Measurements from ENCODE around the gene TOB1.

The TOB1 gene

GRCh38 chr17:50841277-50841948 lies 24.7 kb downstream of the TOB1 start:
- no peak for DNase-seq (ENCODE audit: low read depth)
- H3K9me3 ChIP-seq (ENCODE audit: control insufficient read depth, low read length), result no peaks in the 10 kb centered on the region
- no peak overlapping the region for H3K4me3 ChIP-seq (ENCODE audit: low read length)
- H3K4me1 ChIP-seq (ENCODE audit: control insufficient read depth, insufficient read depth, low read length), result peaks cover 10% of the 10 kb centered on the region
- peaks cover 7% of the 10 kb centered on the region for H3K27me3 ChIP-seq (replicated peaks; ENCODE audit: control insufficient read depth, insufficient read depth, low read length)
- H3K9ac ChIP-seq (ENCODE audit: low read length), result no peak overlapping the region
- H3K36me3 ChIP-seq (ENCODE audit: control insufficient read depth, insufficient read depth, low read length, severe bottlenecking), result no peaks in the 10 kb centered on the region

GRCh38 chr17:50840311-50840851 lies 25.8 kb downstream of the TOB1 start:
- H3K27me3 ChIP-seq (replicated peaks; ENCODE audit: control insufficient read depth, insufficient read depth, low read length), result peaks cover 11% of the 10 kb centered on the region
- H3K4me3 ChIP-seq (ENCODE audit: low read length), result no peak overlapping the region
- no peaks in the 10 kb centered on the region for H3K9me3 ChIP-seq (ENCODE audit: control insufficient read depth, low read length)
- H3K36me3 ChIP-seq (ENCODE audit: control insufficient read depth, insufficient read depth, low read length, severe bottlenecking), result no peaks in the 10 kb centered on the region
- peaks cover 6% of the 10 kb centered on the region for H3K4me1 ChIP-seq (ENCODE audit: control insufficient read depth, insufficient read depth, low read length)
- no peak overlapping the region for H3K9ac ChIP-seq (ENCODE audit: low read length)
- DNase-seq (ENCODE audit: low read depth), result no peak

GRCh38 chr17:50839591-50840310 lies 26.4 kb downstream of the TOB1 start:
- no peak for DNase-seq (ENCODE audit: low read depth)
- peaks cover 15% of the 10 kb centered on the region for H3K27me3 ChIP-seq (replicated peaks; ENCODE audit: control insufficient read depth, insufficient read depth, low read length)
- H3K9me3 ChIP-seq (ENCODE audit: control insufficient read depth, low read length), result no peaks in the 10 kb centered on the region
- peaks cover 5% of the 10 kb centered on the region for H3K4me1 ChIP-seq (ENCODE audit: control insufficient read depth, insufficient read depth, low read length)
- no peak overlapping the region for H3K4me3 ChIP-seq (ENCODE audit: low read length)
- no peaks in the 10 kb centered on the region for H3K36me3 ChIP-seq (ENCODE audit: control insufficient read depth, insufficient read depth, low read length, severe bottlenecking)
- no peak overlapping the region for H3K9ac ChIP-seq (ENCODE audit: low read length)

- no peak for DNase-seq (ENCODE audit: low read depth)
- Histone ChIP-seq H3K9me3 (ENCODE audit: control insufficient read depth, low read length) (no peaks in the 10 kb centered on the region), H3K9ac (ENCODE audit: low read length) (no peak overlapping the region), H3K4me3 (ENCODE audit: low read length) (no peak overlapping the region), H3K4me1 (ENCODE audit: control insufficient read depth, insufficient read depth, low read length) (peaks cover 5% of the 10 kb centered on the region), H3K27me3 (replicated peaks; ENCODE audit: control insufficient read depth, insufficient read depth, low read length) (peaks cover 29% of the 10 kb centered on the region), H3K36me3 (ENCODE audit: control insufficient read depth, insufficient read depth, low read length, severe bottlenecking) (no peaks in the 10 kb centered on the region)
Measured at GRCh38 chr17:50837980-50838954, 27.9 kb downstream of the TOB1 start.

- no peak overlapping the region for H3K9ac ChIP-seq (ENCODE audit: low read length)
- H3K4me1 ChIP-seq (ENCODE audit: control insufficient read depth, insufficient read depth, low read length), result peaks cover 5% of the 10 kb centered on the region
- H3K36me3 ChIP-seq (ENCODE audit: control insufficient read depth, insufficient read depth, low read length, severe bottlenecking), result no peaks in the 10 kb centered on the region
- peaks cover 35% of the 10 kb centered on the region for H3K27me3 ChIP-seq (replicated peaks; ENCODE audit: control insufficient read depth, insufficient read depth, low read length)
- DNase-seq (ENCODE audit: low read depth), result no peak
- H3K4me3 ChIP-seq (ENCODE audit: low read length), result no peak overlapping the region
- H3K9me3 ChIP-seq (ENCODE audit: control insufficient read depth, low read length), result no peaks in the 10 kb centered on the region
Measured at GRCh38 chr17:50837286-50837979, 28.7 kb downstream of the TOB1 start.

- H3K9me3 ChIP-seq (ENCODE audit: control insufficient read depth, low read length), result no peaks in the 10 kb centered on the region
- peaks cover 35% of the 10 kb centered on the region for H3K27me3 ChIP-seq (replicated peaks; ENCODE audit: control insufficient read depth, insufficient read depth, low read length)
- no peak overlapping the region for H3K4me3 ChIP-seq (ENCODE audit: low read length)
- peaks cover 5% of the 10 kb centered on the region for H3K4me1 ChIP-seq (ENCODE audit: control insufficient read depth, insufficient read depth, low read length)
- no peak overlapping the region for H3K9ac ChIP-seq (ENCODE audit: low read length)
- no peaks in the 10 kb centered on the region for H3K36me3 ChIP-seq (ENCODE audit: control insufficient read depth, insufficient read depth, low read length, severe bottlenecking)
- DNase-seq (ENCODE audit: low read depth), result no peak
Measured at GRCh38 chr17:50836826-50837225, 29.3 kb downstream of the TOB1 start.

GRCh38 chr17:50835301-50836234 lies 30.6 kb downstream of the TOB1 start, which contains the start of gene WFIKKN2:
TSS of gene WFIKKN2 (plus strand) at chr17:50835586. CDS start at chr17:50835938, 352 bp downstream.
- H3K4me1 ChIP-seq (ENCODE audit: control insufficient read depth, insufficient read depth, low read length), result peaks cover 5% of the 10 kb centered on the region
- no peaks in the 10 kb centered on the region for H3K9me3 ChIP-seq (ENCODE audit: control insufficient read depth, low read length)
- H3K36me3 ChIP-seq (ENCODE audit: control insufficient read depth, insufficient read depth, low read length, severe bottlenecking), result no peaks in the 10 kb centered on the region
- H3K4me3 ChIP-seq (ENCODE audit: low read length), result peak within 1 kb of the TSS; percentile 61
- peaks cover 35% of the 10 kb centered on the region for H3K27me3 ChIP-seq (replicated peaks; ENCODE audit: control insufficient read depth, insufficient read depth, low read length)
- peak within 1 kb of the TSS; percentile 32 for H3K9ac ChIP-seq (ENCODE audit: low read length)
- no peak for DNase-seq (ENCODE audit: low read depth)

GRCh38 chr17:50834429-50835300 lies 31.5 kb downstream of the TOB1 start:
- H3K4me3 ChIP-seq (ENCODE audit: low read length), result peak overlapping the region; percentile 61

More at GRCh38 chr17:50834429-50835300, 31.5 kb downstream of the TOB1 start:
- Histone ChIP-seq H3K9ac (ENCODE audit: low read length) (peak overlapping the region; percentile 32), H3K4me1 (ENCODE audit: control insufficient read depth, insufficient read depth, low read length) (peaks cover 5% of the 10 kb centered on the region), H3K36me3 (ENCODE audit: control insufficient read depth, insufficient read depth, low read length, severe bottlenecking) (no peaks in the 10 kb centered on the region), H3K9me3 (ENCODE audit: control insufficient read depth, low read length) (no peaks in the 10 kb centered on the region), H3K27me3 (replicated peaks; ENCODE audit: control insufficient read depth, insufficient read depth, low read length) (peaks cover 39% of the 10 kb centered on the region)
- DNase-seq (ENCODE audit: low read depth), result peak; percentile 60
